ENCODE data around the gene PHB1.
"Not testable (repeated sequence)": the region's sequence is repeated elsewhere in the genome, so short reads cannot be mapped to it uniquely, and the experiment has no call there.

The PHB1 gene

DNA sequence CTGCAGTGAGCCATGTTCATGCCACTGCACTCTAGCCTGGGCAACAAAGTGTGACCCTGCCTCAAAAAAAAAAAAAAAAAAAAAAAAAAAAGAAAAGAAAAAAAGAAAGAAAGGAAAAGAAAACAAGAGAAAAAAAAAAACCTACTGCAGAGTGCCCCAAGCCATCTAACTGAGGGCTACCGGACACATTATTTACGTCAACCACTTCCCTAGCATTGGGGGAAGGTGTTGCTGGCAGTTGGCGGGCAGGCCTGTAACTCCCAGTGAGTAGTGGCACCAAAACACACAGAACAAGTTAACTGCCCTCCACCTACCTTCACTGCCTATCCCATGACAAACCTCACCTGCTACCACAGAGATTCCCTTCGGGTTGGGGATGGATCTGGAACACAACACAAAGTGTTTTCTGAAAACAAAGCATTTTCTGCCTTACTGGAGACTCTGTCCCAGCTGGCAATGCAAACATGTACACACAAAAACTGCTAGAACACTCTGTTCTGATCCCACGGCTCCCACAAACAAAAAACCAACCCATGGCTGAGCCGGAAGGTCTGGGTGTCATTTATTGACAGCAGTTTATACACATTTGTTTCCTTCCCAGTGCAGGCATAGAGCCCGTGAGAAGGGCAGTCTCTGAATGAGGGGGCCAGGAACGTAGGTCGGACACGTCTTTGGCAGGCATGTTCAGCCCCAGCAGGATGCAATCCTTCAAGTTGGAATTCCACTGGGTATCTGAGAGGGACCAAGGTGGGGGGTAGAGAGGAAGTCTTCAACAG, 11.0 kb downstream of the PHB1 start:
- DNase-seq = no peak

DNA sequence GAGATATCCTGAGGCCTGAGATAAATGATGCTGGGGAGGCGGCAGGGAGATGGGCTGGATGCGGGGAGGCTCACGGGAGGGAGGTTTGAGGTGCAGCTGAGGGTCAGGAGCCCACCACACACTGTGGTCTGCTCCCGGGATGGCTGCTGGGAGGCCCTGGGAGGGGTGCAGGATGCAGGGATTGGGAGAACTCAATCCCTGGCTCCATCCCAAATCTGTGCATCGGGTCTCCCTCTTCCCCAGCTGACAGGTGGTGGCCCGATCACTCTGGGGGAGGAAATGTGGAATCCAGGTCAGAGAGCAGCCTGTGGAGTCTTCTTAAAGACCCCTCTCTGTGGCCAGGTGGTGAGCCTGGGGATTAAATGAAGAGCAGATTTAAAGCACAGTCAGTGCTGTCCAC, 12.0 kb downstream of the PHB1 start:
- DNase-seq = no peak

DNA sequence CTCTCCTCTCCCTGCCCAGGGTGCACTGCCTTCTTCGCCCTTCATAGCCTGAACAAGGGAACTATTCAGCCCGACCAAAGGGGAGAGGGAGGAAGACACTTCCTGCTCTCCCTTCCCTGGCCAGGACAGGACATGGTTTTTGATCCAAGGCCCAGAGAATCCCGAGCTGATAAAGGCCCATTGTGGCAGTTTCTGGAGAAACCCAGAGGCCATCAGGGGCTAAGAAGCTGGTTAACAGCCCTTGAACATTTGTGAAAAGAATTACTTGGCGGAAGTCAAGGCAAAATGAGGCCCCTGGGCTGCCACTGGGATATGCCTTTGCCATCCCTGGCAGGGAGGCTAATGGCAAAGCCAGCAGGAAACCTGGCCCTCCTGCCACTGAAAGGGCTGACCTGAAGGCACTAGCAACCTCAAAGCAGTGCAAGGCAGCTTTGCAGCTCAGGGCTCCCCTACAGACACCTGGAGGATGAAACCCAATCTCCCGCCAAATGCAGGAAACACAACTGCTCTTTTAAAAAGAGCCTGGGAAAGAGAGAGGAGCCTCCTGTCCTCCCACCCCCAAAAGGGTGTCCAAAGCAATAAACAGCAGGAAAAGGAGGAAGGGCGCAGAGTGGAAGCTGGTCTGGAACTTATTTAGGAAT, 12.6 kb downstream of the PHB1 start:
- DNase-seq = no peak

DNA sequence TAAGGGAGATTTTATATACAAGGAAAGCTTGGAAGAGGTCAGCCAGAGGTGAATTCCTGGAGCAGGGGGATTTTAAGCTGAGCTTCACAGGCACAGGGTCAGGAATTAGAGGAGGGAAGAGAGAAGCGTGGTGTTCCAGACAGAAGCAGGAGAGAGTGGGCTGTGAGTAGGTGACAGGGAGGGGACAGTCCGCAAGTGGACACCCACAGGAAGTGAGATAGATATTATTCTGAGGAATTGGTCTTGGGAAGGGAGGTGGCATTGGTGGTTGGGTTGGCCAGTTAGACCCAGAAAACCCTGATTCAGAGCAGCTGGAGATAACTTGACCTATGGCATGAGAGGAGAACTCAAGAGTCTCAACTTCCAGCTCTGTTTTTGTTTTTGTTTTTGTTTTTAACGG, 14.7 kb downstream of the PHB1 start:
- DNase-seq = no peak

DNA sequence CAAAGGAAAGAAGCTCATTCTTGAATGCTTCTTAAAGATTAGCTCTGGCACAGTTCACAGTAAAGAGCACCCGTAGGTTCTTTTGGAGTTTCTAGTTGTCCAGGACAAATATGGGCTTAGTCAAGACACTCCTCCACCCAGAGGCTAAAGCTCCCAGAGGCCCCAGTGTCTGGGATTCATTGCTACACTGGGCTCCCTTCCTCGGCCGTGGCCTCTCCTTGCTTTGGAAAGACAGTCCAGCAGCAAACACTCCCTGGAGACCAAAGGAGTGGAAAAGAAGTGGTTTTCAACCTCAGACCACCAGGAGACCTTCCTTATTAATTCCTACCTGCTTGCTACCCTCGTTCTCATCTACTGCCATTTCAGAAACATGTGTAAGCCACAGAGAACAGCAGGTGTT, 17.1 kb downstream of the PHB1 start:
- DNase-seq = no peak

DNA sequence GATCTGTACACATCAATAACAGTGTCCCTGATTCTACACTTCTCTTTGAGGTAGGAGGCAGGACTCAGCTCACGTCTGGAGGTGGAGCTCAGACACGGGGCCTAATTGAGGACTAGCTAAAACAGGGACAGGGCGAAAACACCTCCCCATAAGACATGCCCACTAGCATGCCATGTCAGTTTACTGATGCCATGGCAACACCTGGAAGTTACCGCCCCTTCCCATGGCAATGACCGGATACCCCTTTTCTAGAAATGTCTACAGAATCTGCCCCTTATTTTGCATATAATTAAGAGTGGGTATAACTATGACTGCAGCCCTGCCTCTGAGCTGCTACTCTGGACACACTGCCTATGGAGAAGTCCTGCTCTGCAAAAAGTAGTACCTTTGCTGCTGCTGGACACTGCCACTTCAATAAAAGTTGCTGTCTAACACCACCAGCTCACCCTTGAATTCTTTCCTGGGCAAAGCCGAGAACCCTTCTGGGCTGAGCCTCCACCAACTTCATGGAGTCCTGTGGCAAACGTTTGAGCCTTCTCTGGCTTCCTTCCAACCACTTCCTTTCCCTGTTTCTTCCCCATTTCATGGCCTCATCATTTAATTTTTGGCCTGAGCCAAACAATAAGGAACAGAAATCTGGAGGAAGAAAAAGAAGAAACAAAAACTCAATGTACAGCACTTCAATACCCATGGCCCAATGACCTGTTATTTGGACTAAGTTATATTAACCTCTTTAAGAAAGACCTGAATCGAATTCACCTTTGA, 21.0 kb downstream of the PHB1 start:
- no peak for DNase-seq

DNA sequence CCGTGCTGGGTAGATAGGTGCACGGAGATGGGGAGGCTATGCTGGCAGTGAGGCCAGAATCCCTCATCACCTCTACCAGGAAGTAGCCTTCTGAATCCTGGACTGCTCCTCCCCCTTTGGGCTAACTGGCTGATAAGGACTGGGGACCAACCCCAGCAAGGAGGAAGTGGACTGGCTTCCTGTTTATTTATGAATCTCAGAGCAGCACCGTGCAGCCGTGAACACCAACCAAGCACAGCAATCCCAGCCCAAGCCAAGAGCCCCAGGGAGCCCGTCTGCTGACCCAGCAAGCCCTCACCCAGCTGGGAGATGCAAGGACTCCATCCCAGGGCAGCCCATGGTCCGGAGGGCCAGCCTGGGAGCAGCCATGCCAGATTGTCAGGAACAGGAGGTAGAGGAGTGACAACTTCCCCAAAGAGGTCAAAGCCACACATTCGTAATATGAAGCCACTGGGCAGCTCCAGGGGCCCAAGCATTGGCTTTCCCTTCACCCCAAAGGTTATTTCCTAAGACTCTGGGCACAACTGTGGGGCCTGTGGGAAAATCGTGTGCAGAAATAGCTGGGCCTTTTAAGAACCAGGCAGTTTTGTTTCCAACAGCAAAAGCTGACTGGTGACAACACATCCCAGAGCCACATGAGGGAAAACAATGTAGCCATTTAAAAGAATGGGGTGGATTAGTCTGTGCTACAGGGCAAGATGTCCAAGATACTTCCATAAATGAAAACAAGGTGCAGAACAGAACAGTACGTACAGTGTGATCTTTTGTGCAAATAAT, 23.9 kb downstream of the PHB1 start:
- no peak for DNase-seq

DNA sequence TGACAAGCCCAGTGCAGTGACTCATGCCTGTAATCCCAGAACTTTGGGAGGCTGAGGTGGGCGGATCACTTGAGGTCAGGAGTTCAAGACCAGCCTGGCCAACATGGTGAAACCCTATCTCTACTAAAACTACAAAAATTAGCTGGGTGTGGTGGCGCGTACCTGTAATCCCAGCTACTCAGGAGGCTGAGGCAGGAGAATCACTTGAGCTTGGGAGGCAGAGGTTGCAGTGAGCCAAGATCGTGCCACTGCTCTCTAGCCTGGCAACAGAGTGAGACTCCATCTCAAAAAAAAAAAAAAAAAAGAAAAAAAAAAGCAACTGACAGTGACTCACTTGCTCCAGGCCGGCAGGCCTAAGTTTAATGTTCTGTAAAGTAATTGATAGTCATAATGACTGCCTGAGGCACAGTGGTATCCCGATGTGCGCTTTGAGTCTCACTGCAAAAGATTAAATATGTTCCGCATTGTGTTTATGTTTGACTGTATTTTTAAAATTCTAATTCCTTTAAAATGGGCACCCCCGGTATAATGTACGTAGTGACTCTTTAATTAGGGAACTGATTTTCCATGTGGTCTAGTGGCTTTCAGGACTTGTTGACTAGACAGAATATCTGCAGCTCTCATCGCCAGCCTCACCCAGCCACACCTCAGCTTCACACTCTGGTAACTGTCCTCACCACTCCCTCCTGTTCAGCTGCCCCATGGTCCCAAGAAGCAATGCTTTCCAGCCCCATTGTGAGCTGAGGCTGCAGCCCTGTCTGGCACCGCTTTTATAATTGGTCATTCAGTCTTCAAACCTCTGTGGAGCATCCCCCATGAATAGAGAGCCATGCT, 25.0 kb downstream of the PHB1 start:
- DNase-seq = not testable (repeated sequence)

DNA sequence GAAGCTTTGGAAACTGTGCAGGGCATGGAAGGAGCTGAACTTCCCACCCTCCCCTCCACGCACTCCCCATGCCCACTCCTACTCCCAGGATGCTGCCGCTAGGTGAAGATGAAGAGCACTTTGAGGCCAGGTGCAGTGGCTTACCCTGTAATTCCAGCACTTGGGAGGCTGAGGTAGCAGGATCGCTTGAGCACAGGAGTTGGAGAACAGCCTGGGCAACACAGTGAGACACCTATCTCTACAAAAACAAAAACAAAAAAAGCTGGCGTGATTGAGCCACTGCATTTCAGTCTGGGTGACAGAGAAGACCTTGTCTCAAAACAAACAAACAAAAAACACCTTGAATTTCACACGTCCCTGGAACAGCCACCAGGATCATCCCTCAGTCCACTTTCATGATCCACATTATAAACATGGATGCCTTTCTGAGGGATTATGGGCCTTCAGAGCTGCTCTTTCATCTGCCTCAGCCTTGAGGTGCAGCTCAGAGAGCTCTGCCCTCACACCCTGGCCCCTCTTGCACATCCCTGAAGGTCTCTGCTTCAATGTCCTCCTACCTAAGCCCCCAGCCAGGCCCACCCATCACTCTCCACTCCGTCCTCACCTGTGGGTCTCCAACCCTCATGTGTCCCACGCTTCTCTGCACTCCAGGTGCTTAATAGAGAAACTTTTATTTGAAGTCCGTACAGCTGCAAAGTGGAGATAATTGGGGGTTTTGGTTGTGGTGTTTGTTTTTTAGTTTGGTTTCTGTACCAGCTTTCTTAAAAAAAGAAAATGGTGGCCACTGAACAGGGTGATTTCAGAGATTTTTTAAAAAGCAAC, 25.8 kb downstream of the PHB1 start:
- DNase-seq = no peak

DNA sequence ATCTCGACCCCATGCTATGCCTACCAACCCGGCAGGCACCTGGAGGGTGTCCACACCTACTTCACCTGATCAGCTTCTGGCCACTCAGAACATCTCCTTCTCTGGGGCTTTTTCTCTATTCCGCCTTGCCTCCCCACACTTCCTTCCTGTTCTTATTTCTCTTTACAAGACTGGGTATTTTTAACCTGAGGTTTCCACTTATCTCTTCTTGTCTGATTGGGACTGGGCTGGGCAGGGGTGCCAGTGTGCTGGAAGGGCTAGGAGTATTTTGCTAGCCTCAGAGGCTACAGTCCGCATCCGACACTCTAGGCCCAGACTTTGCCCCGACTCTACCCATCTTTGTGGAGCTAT, 26.4 kb downstream of the PHB1 start:
- DNase-seq = no peak

DNA sequence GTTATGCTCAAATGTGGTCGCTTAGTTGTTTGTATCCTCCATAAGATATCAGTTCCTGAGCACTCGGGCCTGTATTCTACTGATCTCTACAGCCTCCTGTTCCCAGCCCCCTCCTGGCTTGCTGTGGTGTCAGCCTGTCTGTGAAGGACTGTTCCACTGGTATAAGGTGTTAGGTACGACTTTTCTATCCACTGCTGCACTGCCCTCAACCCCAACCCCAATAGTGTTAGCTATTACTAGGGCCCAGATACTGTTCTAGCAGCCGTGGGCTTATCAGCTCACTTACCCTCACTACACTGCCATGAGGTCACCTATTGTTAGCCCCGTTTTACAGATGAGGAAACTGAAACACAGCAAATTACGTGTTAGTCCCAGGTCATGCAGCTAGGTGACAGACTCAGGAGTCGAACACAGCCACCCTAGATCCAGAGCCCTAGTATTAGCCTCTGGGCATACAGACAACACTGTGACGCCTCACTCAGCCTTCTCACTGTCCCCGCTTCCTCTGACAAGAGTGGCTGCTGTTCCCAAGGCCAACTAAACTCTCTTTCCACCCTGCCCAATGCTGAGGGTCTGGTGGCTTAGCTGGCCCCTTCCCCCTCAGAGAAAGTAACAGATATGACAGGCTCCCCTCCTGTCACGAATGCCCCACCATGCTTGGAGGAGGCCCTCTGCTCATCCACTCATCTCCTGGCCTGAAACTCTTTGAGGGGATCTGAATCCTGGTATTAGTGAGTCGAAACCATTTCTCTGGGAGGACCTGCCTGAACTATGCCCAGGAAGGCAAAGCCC, 27.0 kb downstream of the PHB1 start:
- DNase-seq = no peak

DNA sequence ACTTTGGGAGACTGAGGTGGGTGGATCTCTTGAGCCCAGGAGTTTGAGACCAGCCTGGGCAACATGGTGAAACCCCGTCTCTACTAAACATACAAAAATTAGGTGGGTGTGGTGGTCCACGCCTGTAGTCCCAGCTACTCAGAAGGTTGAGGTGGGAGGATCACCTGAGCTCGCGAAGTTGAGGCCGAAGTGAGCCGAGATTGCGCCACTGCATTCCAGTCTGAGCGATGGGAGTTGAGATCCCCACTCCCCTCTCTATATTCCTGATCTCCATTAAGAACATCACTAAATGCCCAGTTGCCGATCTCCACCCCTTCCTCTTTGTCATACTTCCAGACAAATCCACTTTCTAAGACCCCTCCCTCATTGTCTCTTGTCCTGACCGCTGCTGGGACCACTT, 28.3 kb downstream of the PHB1 start:
- DNase-seq = no peak

DNA sequence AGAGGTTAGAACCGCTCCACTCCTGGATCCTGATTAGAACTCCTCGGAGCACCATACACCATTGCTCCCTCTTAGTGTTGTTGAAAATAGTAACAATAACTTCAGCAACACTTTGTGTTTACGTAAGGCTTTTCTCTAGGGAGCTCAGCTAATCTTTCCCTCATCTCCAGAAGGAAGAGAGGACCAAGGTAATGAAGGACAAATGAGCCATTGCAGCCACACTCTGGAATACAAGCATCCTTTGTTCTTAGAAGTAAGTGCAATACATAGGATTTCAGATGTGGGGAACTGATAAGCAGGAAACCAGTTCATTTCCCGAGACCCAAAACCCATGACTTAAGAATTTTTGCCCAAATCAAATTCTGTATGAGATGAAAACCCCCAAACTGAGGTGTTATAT, 29.7 kb downstream of the PHB1 start:
- no peak for DNase-seq

DNA sequence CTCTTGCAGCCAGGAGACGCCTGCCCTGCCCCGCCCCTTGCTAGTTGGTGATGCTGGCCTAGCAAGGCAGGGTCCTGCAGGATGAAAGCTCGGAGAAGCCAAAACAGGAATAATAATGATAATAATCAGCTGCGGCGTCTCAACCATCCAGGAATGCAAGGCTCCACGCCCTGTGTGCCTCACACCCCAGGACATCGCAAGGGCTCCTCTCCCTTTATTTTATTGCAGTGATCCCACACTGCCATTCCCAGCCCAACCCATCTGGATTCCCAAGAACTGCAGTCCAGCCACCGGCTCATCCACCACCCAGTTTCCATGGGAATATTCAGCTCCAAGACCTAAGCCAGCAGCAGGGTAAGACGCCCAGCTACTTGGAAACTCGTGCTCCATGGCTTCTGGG, 31.6 kb downstream of the PHB1 start:
- DNase-seq = no peak

DNA sequence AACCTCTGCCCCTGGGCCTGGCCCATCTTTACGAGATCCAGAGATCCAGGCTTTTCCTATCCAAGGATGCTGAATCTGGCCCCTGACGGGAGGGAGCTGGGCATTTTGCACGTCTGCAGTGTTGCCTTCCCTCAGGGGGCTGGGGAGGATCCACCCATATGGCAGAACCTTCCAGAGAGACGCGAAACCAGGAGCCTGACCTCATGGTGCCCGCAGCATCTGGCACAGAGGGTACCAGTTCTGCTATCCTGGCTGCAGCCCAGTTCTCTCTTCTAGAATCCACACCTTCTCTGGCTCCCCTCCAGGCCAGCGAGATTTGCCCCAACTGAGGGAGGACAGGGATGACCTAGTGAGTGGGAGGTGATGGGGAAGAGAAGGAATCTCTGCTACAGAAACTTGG, 32.1 kb downstream of the PHB1 start:
- DNase-seq = no peak

DNA sequence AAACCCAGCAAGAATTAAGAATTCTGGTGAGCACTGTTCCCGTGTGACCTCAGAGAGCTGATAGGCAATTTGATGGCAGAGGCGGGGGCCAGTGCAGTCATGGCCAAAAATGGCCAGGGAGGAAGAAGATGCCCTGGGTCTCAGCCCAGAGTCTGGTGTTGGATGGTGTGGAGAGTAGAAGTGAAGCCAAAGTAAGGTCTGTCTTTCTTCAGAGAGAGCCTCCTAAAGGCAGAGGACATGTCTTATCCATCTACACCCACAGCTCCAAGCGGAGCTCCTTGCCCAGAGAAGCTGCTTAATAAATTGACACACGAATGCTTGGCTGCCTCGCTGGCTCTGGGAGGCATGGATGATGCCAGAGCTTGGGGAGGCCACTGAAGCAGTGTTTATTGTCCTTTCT, 32.9 kb downstream of the PHB1 start:
- no peak for DNase-seq

DNA sequence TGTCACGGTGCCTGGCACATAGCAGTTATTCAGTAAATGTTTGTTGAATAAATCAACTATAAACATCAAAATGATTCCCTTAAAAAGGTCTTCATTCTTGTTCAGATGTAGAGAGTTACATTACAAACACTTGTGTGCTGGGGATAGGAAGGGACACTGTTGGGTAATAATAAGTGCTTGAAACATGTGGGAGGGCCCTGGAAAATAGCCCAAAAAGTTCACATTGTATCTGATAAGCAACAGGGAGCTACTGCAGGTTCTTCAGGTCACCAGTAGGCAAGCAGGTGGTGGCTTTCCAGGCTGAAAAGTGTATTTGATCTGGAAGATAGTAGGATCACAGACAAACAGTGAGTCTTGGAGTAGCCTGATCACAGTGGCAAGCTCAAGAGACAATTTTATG, 33.6 kb downstream of the PHB1 start:
- no peak for DNase-seq

DNA sequence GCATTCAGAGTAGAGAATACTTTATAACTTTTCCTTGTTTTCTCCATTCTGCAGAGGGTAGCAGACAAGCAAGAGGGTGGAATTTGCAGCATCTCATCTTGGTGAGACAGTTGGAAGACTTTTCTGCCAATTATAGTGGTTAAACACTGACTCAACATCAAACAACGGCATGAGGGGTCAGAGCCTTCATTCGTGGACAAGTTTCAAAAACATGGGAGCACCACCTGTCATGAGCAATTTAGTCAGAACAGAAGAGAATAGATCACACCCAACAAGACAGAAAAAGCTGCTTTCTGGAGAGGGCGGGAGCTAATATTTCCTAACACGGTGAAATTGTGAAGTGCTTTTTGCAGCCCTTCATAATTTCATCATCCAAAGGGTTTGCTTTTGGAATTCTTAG, 34.8 kb downstream of the PHB1 start:
- no peak for DNase-seq

DNA sequence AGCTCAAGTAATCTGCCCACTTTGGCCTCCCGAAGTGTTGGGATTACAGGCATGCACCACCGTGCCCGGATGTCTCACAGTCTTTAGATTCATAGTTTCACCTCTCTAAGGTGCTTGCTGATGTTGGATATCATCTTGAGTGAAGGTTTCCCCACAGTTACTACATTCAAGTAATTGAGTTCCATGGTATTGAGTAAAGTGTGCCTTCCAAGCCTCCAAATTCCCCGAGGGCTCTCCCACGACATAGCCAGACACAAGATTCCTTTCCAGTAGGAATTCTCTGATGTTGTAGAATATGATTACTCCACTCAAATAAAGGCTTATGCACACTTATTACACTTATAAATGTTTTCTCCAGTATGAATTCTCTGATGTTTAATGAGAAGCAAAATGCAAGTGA, 36.4 kb downstream of the PHB1 start:
- DNase-seq = no peak

DNA sequence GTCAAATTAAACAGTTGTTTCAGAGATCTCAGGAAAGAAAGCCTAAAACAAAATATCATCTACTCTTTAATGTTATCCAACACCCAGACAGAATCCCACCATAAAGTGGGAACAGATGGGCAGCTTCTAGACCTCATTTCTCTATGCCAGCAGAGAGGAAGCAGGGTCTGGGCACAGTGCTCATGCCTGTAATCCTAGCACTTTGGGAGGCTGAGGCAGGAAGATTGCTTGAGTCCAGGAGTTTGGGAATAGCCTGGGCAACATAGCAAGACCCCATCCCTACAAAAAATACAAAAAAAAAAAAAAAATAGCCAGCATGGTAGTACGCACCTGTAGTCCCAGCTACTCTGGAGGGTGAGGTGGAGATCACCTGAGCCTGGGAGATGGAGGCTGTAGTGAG, 39.1 kb downstream of the PHB1 start:
- DNase-seq = no peak

DNA sequence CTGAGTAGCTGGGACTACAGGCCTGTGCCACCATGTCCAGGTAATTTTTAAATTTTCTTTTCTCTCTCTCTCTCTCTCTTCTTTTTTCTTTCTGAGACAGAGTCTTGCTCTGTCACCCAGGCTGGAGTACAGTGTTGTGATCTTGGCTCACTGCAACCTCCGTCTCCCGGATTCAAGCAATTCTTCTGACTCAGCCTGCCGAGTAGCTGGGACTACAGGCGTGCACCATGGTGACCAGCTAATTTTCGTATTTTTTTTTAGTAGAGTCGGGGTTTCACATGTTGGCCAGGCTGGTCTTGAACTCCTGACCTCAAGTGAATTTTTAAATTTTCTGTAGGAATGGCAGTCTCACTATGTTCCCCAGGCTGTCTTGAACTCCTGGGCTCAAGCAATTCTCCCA, 41.6 kb downstream of the PHB1 start:
- no peak for DNase-seq

Measured in DMS79 (cell line).